ENCODE data around the gene RGS1. TPM values are rescaled to one million over a fixed set of nuclear protein-coding genes. Genes with fewer than 3 reads are reported as not detected.

Gene RGS1
- total RNA-seq, 4 donors from 2014 or later, result 7.4 to 55.9 (median 22.6) TPM

GRCh38 chr1:192561301-192561700 is 14.3 kb upstream of the RGS1 start:
- no peak for DNase-seq
- Histone ChIP-seq H3K4me3 (no peak overlapping the region), H3K9me3 (no peaks in the 10 kb centered on the region), H3K27me3 (no peaks in the 10 kb centered on the region), H3K27ac (no peak overlapping the region), H3K36me3 (no peaks in the 10 kb centered on the region), H3K4me1 (peaks cover 0 to 8% (median 4%) of the 10 kb centered on the region in 3 donors)
- intact Hi-C loops (cut with DNase I), result no loop called here
- TF ChIP-seq CTCF (IDR thresholded peaks at IDR 0.05), result no peak
- TF ChIP-seq POLR2A (IDR thresholded peaks at IDR 0.05), result no peak
- 80 to 97% methylated on average over 4 of the region's 4 CpGs for WGBS, 2 donors

DNA sequence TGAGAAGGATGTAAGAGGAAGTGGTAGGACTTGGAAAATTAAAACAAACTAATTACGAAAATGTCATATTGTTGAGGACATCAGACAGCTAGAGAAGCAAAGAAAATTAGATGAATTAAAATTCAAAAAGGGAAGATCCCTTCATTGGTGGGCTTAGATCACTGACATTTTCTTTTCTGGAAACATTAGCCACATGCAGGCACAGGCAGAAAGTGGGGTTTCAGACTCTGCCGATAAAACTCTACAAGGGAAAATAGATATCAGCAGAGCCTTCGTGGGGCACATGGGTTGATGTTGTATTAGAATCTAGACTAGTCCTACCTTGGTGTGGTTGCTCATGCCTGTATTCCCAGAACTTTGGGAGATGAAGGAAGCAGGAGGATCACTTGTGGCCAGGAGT is 12.4 kb upstream of the RGS1 start:
- no peak for DNase-seq
- Histone ChIP-seq H3K36me3 (no peaks in the 10 kb centered on the region), H3K9me3 (no peaks in the 10 kb centered on the region), H3K27me3 (no peaks in the 10 kb centered on the region), H3K27ac (no peak overlapping the region), H3K4me1 (peaks cover 0 to 8% (median 4%) of the 10 kb centered on the region in 3 donors), H3K4me3 (no peak overlapping the region)
- intact Hi-C loops (cut with DNase I), result no loop called here
- WGBS, 2 donors, result 82 to 84% methylated on average over 3 of the region's 3 CpGs
- TF ChIP-seq CTCF (IDR thresholded peaks at IDR 0.05) (no peak), POLR2A (IDR thresholded peaks at IDR 0.05) (no peak)

- DNase-seq, result no peak
- Histone ChIP-seq H3K4me3 (no peak overlapping the region), H3K27me3 (no peaks in the 10 kb centered on the region), H3K4me1 (peaks cover 0 to 4% (median 0%) of the 10 kb centered on the region in 3 donors), H3K36me3 (no peaks in the 10 kb centered on the region), H3K9me3 (no peaks in the 10 kb centered on the region), H3K27ac (no peak overlapping the region)
- 76 to 79% methylated on average over 4 of the region's 4 CpGs for WGBS, 2 donors
- TF ChIP-seq CTCF (IDR thresholded peaks at IDR 0.05), result no peak
- TF ChIP-seq POLR2A (IDR thresholded peaks at IDR 0.05), result no peak
- intact Hi-C loops (cut with DNase I), result no loop called here
These were observed 11.5 kb upstream of the RGS1 start for GRCh38 chr1:192564099-192564498.

GRCh38 chr1:192565946-192566345 is 9.6 kb upstream of the RGS1 start:
- no peak overlapping the region for H3K4me3 ChIP-seq
- intact Hi-C loops (cut with DNase I), result no loop called here
- no peaks in the 10 kb centered on the region for H3K36me3 ChIP-seq
- TF ChIP-seq CTCF (IDR thresholded peaks at IDR 0.05), result no peak
- TF ChIP-seq POLR2A (IDR thresholded peaks at IDR 0.05), result no peak
- no peaks in the 10 kb centered on the region for H3K4me1 ChIP-seq
- H3K27ac ChIP-seq, result no peak overlapping the region
- no peak for DNase-seq
- peaks cover 0 to 14% (median 0%) of the 10 kb centered on the region in 3 donors for H3K9me3 ChIP-seq
- whole genome bisulfite sequencing, 2 donors, result 91 to 96% methylated on average over 1 of the region's 1 CpG
- H3K27me3 ChIP-seq, result no peaks in the 10 kb centered on the region

DNA sequence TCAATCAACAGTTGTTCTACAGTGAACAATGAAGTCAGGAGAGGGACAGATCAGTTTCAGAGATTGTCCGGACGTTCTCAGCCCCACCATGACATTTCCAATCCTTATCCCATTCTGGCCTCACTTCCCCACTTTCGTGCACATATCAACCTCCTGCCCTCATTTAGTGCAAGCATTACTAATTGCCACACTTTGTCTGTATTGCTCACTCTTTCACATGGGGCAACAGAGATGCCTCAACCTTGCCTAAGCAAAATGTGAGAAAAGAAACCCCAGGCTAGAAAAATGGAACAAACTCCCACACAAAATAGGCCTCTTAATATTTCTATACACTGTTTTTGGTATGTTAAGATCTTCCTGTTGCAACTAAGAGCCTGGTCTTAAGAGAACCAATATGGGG is 8.9 kb upstream of the RGS1 start:
- TF ChIP-seq POLR2A (IDR thresholded peaks at IDR 0.05), result no peak
- no peak for TF ChIP-seq CTCF (IDR thresholded peaks at IDR 0.05)
- 84 to 92% methylated on average over 3 of the region's 3 CpGs for WGBS, 2 donors
- no peak overlapping the region for H3K27ac ChIP-seq

More for the DNA sequence above, 8.9 kb upstream of the RGS1 start:
- H3K4me3 ChIP-seq, result no peak overlapping the region
- intact Hi-C loops (cut with DNase I), result no loop called here
- no peak for DNase-seq
- H3K36me3 ChIP-seq, result no peaks in the 10 kb centered on the region
- H3K9me3 ChIP-seq, result peaks cover 0 to 14% (median 0%) of the 10 kb centered on the region in 3 donors
- H3K4me1 ChIP-seq, result no peaks in the 10 kb centered on the region
- H3K27me3 ChIP-seq, result no peaks in the 10 kb centered on the region
